Stimulated activated CD8-positive, alpha-beta memory T cell treated with anti-CD3 and anti-CD28 coated beads, Interleukin-7, amount 100 ng/mL, for 48 hours (primary cell): ENCODE measurements around the gene LBR.

Experiments used
- DNase-seq, 2 donors: peaks; one replicate each; pipeline ENCODE4 v3.0.0-alpha.2; 2020; ENCODE audit warnings: low read depth in 1 of 2; ENCODE audit errors: extremely low read depth in 1 of 2

Gene LBR

DNA sequence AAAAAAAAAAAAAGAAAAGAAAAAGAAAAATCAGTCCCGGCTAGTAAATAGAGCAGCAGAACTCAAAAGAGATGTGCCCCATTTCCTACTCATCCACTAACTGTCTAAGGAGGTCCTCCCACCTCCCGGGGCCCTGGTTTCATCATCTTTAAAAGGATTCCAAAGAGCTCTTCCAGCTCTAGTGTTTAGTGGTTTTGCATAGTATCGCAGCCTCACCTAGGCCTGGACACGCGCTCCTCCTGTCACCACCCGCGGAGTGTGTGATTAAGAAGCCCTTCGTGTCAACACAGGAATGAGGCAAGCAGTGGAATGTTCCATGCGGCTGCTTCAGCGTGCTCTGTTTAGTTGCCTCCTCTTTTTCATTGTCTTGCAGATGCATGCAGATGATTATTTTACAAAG is 49.0 kb downstream of the LBR start:
- DNase-seq, result no peak

GRCh38 chr1:225374996-225375395 is 52.8 kb downstream of the LBR start:
- no peak for DNase-seq

DNA sequence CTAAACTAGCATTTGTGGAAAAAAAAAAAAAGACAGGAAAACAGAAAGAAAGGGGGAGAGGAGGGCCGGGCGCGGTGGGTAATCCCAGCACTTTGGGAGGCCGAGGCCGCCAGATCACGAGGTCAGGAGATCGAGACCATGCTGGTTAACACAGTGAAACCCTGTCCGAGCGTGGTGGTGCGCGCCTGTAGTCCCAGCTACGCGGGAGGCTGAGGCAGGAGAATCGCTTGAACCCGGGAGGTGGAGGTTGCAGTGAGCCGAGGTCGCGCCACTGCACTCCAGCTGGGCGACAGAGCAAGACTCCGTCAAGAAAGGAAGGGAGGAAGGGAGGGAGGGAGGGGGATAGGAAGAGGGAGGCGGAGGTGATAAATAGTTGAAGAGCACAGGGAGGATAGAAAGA is 54.7 kb downstream of the LBR start:
- DNase-seq, result no peak

- DNase-seq, result no peak
Measured at GRCh38 chr1:225371366-225372010, 56.4 kb downstream of the LBR start.

DNA sequence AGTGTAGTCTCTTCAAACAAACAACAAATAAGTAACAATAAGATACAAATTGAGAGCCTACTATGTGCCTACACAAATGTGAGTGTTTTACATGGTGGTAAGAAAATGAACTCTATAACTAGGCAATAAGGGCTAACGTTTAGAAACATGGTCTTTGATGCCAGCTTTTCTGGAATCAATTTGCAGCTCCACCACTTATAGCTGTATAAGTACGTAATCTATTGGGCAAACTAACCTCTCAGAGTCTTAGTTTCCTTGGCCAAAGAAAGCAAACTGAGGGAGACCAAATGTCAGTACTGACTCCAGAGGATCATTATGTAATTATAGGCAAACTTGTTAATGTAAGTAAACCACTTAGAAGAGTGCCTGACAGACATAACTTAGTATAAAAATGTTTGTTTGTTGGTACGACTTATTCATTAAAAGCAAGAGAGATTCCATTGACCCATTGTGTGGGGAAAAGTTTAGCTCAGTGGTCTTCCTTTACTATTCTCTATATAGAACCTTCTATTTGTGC is 59.7 kb downstream of the LBR start:
- DNase-seq, result no peak

GRCh38 chr1:225366552-225366951 is 61.3 kb downstream of the LBR start:
- no peak for DNase-seq

DNA sequence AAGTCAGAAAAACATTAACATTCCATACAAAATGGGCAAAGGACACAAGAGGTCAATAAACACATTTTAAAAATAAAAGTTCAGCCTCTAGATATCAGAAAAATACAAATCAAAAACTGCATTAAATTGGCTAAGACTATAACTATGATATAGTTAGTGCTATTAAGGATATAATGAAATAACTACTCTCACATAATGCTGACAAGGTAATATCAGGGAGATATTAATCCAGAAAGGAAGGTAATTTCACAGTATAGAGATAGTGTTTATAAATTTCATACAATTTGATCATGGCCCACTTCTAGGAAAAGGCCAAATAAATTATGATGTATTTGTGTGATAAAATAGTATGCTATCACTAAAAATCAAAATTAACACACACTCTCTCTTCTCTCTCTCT is 61.8 kb downstream of the LBR start:
- no peak for DNase-seq

GRCh38 chr1:225364439-225364838 is 63.4 kb downstream of the LBR start:
- DNase-seq, result no peak

DNA sequence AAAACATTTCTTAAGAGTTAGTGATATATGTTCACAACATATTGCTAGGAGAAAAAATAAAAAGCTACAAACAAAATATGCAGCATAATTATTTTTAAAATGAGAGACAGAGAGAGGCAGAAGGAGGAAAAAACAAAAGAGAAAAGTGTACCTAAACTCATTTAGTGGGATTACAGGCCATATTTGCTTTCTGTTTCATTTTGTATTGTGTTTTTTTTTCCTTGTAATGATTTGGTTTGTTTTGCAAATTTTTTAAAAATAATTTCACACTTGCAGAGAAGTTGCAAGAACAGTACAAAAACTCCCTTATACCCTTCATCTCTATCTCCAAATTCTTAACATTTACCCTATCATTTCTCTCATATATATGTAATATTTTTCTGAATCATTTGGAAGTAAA is 65.0 kb downstream of the LBR start:
- DNase-seq, result no peak

DNA sequence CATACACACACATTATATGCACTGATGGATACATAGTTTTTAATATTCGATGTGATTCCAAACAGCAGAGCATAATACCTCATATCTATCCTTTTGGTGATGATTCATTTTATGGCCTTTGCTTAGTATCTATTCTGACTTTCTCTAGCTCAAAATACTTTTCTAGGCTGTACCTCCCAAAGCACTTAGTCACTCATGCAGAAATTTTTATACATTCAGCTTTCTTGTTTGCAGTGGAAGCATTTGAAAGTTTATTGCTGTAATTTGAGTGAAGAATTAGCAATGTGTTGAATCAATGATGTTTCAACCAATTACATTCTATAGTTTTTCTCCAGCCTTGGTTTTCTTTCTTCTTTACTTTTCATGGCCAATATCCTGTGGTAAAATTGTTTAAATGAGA is 66.7 kb downstream of the LBR start:
- DNase-seq, result no peak

DNA sequence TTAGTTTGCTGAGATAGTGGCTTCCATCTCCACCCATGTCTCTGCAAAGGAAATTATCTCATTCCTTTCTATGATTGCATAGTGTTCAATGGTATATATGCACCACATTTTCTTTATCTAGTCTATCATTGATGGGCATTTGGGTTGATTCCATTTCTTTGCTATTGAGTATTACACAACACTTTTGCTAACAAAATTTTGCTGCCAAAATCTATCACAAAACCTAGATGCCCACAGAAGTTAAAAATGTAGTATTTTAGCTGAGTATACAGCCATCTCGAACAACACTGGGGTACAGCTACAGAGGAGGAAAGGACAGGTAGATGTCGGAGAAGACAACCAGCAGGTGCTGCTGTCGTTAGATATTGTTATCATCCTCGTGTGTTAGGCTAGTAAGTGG is 67.7 kb downstream of the LBR start:
- no peak for DNase-seq

GRCh38 chr1:225355863-225356262 is 72.0 kb downstream of the LBR start:
- no peak for DNase-seq

DNA sequence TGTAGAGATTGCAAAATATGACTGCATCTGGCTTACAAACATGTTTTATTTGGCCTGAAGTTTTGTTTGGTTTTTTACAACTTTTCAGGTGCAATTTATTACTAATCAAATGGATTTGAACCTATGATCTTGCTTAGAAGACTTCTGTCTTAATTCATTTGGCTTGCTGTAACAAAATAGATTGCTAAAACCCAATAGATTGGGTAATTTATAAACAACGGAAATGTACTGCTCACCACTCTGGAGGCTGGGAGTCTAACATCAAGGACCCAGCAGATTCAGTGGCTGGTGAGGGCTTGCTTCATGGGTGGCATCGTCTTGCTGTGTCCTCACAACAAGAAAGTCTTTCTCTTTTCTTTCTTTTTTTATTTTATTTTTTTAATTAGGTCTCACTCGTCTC is 72.9 kb downstream of the LBR start:
- DNase-seq, result no peak
